GM13977 (cell line): ENCODE measurements around the gene LRRC10B.

ENCODE experiments used
- DNase-seq: peaks from one replicate; pipeline ENCODE4 v3.0.0; 2012; ENCODE audit warnings: low spot score
- CTCF ChIP-seq: IDR thresholded peaks from 2 replicates; pipeline ENCODE4 v1.5.1; 2012; ENCODE audit warnings: mild to moderate bottlenecking, control low read depth; ENCODE audit not compliant: insufficient read depth; ENCODE audit errors: extremely low read depth, missing control alignments
- in situ Hi-C: fragments of 300-500 bp; cut with MboI; formaldehyde crosslinking; loops from one replicate; pipeline ENCODE4 v1.12.0; 2022; ENCODE audit warnings: low sequenced_read_pairs, low pct_unique_long_range_greater_than_20kb, mixed read lengths, inconsistent platforms; ENCODE audit not compliant: unreplicated experiment

Gene LRRC10B

DNA sequence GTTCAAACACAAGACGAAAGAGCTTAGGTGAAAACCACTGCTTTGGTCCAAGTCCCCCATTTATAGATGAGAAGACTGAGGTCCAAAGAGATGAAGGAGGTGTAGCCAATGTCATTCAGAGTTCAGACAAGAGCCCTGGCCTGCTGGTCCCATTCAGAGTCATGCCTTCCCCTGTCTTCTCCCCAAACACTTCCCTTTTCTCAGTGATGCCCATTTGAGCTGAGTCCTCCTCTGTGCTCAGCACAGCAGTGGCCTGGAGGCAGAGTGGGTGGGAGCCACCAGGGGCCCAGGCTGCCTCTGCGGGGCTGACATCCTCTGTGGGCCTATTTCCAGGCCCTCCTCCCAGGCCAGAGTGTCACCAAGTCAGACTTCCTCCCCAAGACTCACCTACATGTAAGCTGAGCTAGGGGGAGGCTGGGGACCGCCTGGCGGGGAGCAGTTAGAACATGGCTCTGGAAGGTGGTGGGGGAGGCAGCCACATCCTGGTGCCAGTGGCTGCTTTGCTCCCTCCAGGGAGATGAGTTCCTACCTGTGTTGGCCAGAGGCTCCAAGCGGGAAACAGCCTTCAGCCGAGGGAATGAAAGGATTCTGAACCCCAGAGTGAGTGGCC, 22.4 kb upstream of the LRRC10B start:
- in situ Hi-C loops, result no loop called here
- no peak for DNase-seq
- no peak for TF ChIP-seq CTCF

DNA sequence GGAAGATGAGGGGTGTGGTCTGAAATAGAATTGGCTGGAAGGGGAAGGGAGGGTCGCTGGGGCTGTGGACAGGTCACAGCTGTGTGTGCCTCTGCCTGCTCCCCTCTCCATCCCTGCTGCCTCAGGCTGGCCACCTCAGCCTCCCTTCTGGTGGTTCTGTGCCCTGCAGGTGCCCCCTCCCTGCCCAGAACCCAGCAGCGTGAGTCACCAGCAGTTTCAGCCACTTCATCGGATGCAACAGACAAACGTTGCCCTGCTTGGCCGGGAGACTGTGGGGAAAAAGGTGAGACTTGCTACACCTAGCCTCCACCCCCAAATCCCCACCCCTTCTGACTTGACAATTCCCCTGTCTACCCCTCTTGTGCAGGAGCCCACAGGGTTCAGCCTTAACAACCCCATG, 21.8 kb upstream of the LRRC10B start:
- TF ChIP-seq CTCF, result no peak
- no peak for DNase-seq
- in situ Hi-C loops, result no loop called here

- TF ChIP-seq CTCF, result no peak
- no peak for DNase-seq
- in situ Hi-C loops, result no loop called here
Measured at GRCh38 chr11:61487342-61488025, 21.1 kb upstream of the LRRC10B start.

- in situ Hi-C loops, result no loop called here
Measured at GRCh38 chr11:61488651-61489291, 19.8 kb upstream of the LRRC10B start.

GRCh38 chr11:61489833-61490721, 18.5 kb upstream of the LRRC10B start:
- in situ Hi-C loops, result no loop called here
- no peak for DNase-seq
- TF ChIP-seq CTCF, result no peak

More at GRCh38 chr11:61488651-61489291, 19.8 kb upstream of the LRRC10B start:
- no peak for DNase-seq
- TF ChIP-seq CTCF, result no peak

GRCh38 chr11:61491736-61492395, 16.7 kb upstream of the LRRC10B start:
- DNase-seq, result no peak
- in situ Hi-C loops, result no loop called here
- no peak for TF ChIP-seq CTCF
